ENCODE data around the gene NCBP2.

Gene NCBP2

DNA sequence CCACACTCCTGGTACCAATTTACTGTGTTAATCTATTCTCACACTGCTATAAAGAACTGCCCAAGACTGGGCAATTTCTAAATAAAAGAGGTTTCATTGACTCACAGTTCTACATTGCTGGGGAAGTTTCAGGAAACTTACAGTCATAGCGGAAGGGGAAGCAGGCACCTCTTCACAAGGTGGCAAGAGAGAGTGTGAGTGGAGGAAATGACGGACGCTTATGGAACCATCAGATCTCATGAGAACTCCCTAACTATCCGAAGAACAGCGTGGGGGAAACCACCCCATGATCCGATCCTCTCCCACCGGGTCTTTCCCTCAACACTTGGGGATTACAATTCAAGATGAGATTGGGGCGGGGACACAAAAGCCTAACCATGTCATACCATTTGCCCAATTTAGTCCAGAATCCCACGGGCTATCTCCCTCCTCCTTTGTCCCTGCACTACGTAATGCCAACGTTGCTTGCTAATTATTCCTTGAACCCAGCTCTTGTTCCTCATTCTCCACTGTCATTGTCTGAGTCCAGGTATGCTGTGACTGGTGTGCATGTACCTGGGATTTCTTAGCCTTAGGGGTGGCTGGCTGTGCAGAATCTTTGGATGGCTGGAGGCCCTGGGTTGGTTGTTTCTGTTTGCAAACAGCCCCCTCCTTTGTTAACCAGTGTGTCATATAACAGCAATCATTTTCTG is 22.9 kb upstream of the NCBP2 start:
- H3K36me3 Mint-ChIP-seq (ENCODE audit: insufficient read depth): peaks cover 2% of the 10 kb centered on the region
- H3K9me3 Mint-ChIP-seq: no peaks in the 10 kb centered on the region
- H3K27me3 Mint-ChIP-seq: no peaks in the 10 kb centered on the region
- no peak overlapping the region for H3K4me3 Mint-ChIP-seq
- H3K27ac Mint-ChIP-seq (ENCODE audit: low read depth): no peak overlapping the region
- no peak for ATAC-seq (replicated peaks; ENCODE audit: extremely low read depth, poor library complexity, severe bottlenecking)
- no peak for DNase-seq (ENCODE audit: low spot score in 2 of 2)
- H3K4me1 Mint-ChIP-seq: peaks cover 2% of the 10 kb centered on the region

DNA sequence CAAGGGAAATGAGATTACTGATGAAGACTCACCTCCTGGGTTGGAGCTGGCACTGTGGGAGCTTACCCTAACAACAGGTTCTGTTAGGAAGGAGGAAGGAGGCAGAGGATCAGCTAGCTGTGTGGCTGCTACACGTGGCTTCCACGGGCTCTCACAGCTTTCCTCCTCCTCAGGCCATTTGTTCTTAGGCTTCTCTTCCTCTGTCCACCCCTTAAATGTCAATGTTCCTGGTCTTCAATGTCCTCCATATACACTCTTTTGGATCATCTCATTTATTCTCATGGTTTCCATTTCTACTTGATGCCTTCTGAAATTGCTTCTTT is 21.3 kb upstream of the NCBP2 start:
- Mint-ChIP-seq H3K9me3 (no peaks in the 10 kb centered on the region), H3K27ac (ENCODE audit: low read depth) (no peak overlapping the region), H3K36me3 (ENCODE audit: insufficient read depth) (peaks cover 2% of the 10 kb centered on the region), H3K4me1 (no peaks in the 10 kb centered on the region), H3K4me3 (no peak overlapping the region), H3K27me3 (no peaks in the 10 kb centered on the region)
- DNase-seq (ENCODE audit: low spot score in 2 of 2): no peak
- no peak for ATAC-seq (replicated peaks; ENCODE audit: extremely low read depth, poor library complexity, severe bottlenecking)

DNA sequence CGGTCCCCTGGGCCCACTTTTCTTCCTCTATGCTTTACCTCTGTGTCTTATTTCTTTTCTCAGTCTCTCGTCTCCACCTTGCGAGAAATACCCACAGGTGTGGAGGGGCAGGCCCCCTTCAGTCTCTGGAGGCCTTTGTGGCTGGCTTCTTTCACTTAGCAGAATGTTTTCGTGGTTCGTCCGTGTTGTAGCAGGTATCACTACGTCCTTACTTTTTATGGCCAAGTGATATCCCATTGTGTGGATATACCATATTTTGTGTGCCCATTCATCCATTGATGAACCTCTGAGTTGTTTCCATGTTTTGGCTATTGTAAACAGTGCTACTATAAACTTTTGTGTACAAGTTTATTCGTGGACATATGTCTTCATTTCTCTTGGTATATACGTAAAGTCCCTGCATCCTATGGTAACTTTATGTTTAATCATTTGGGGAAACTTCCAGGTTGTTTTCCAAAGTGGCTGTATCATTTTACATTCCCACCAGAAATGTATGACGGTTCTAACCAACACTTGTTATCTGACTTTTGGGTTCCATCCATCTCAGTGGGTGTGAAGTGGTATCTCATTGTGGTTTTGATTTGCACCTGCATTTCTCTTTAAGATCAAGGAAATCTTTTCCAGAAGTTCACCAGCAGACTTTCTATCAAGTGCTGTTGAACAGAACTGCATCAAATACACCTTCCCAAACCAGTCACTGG is 20.8 kb upstream of the NCBP2 start:
- Mint-ChIP-seq H3K27ac (ENCODE audit: low read depth) (no peak overlapping the region), H3K27me3 (no peaks in the 10 kb centered on the region), H3K4me1 (no peaks in the 10 kb centered on the region), H3K4me3 (no peak overlapping the region), H3K9me3 (no peaks in the 10 kb centered on the region), H3K36me3 (ENCODE audit: insufficient read depth) (peaks cover 2% of the 10 kb centered on the region)
- DNase-seq (ENCODE audit: low spot score in 2 of 2) (no peak), ATAC-seq (replicated peaks; ENCODE audit: extremely low read depth, poor library complexity, severe bottlenecking) (no peak)

- Mint-ChIP-seq H3K27me3 (no peaks in the 10 kb centered on the region), H3K4me1 (no peaks in the 10 kb centered on the region), H3K27ac (ENCODE audit: low read depth) (no peak overlapping the region), H3K4me3 (no peak overlapping the region), H3K9me3 (no peaks in the 10 kb centered on the region), H3K36me3 (ENCODE audit: insufficient read depth) (peaks cover 2% of the 10 kb centered on the region)
- DNase-seq (ENCODE audit: low spot score in 2 of 2) (no peak), ATAC-seq (replicated peaks; ENCODE audit: extremely low read depth, poor library complexity, severe bottlenecking) (no peak)
These were observed 20.0 kb upstream of the NCBP2 start for GRCh38 chr3:196962108-196962929.

DNA sequence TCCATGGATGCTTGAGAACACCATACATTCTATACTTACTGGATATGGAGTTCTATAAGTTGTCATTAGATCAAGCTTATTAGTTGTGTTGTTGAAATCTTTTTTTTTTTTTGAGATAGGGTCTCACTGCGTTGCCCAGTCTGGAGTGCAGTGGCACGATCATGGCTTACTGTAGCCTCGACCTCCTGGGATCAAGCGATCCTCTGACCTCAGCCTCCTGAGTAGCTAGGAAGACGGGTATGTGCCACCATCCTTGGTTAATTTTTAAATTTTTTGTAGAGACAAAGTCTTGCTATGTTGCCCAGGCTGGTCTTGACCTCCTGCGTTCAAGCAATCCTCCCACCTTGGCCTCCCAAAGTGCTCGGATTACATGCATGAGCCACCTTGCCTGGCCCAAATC is 12.5 kb upstream of the NCBP2 start:
- Mint-ChIP-seq H3K4me1 (no peaks in the 10 kb centered on the region), H3K36me3 (ENCODE audit: insufficient read depth) (no peaks in the 10 kb centered on the region), H3K27me3 (no peaks in the 10 kb centered on the region), H3K27ac (ENCODE audit: low read depth) (no peak overlapping the region), H3K4me3 (no peak overlapping the region), H3K9me3 (no peaks in the 10 kb centered on the region)
- ATAC-seq (replicated peaks; ENCODE audit: extremely low read depth, poor library complexity, severe bottlenecking): no peak
- DNase-seq (ENCODE audit: low spot score in 2 of 2): no peak

DNA sequence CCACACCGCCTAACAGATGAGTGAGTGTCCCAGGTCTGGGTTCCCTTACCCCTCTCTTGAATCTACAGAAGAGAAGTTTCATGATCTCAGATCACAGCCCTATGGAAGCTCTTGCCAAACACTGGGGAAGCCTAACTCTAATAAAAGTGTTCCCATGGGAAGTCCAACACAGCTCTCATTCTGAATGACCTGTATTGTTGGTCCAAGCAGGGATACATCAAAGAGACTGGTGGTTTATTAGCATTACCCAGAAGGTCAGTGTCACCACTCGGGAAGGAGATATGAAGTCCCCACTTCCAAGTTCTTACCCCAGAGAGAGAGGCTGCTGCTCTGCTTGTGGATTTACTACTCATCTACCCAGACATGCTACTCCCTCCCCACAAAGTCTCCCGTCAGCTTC is 9.0 kb upstream of the NCBP2 start:
- no peaks in the 10 kb centered on the region for H3K4me1 Mint-ChIP-seq

DNA sequence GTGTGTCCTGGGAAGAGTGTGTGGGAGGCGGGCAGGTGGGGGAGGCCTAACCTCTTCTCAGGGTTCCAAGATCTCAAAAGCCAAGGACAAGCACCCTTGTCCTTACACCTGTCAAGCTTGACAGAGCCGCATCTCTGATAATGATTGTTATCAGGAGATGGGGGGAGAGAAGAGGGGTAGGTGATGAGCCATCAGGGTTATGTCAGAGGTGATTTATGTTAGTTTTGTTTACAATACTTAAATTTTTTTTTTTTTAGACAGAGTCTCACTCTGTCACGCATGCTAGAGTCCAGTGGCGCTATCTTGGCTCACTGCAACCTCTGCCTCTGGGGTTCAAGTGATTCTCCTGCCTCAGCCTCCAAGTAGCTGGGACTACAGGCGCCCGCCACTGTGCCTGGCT is 7.4 kb upstream of the NCBP2 start:
- Mint-ChIP-seq H3K4me3 (no peak overlapping the region), H3K4me1 (no peaks in the 10 kb centered on the region), H3K27me3 (no peaks in the 10 kb centered on the region), H3K9me3 (no peaks in the 10 kb centered on the region), H3K27ac (ENCODE audit: low read depth) (no peak overlapping the region), H3K36me3 (ENCODE audit: insufficient read depth) (peaks cover 4% of the 10 kb centered on the region)
- no peak for ATAC-seq (replicated peaks; ENCODE audit: extremely low read depth, poor library complexity, severe bottlenecking)
- DNase-seq (ENCODE audit: low spot score in 2 of 2): no peak

More for the DNA sequence above, 9.0 kb upstream of the NCBP2 start:
- Mint-ChIP-seq H3K27ac (ENCODE audit: low read depth) (no peak overlapping the region), H3K36me3 (ENCODE audit: insufficient read depth) (peaks cover 2% of the 10 kb centered on the region), H3K27me3 (no peaks in the 10 kb centered on the region), H3K9me3 (no peaks in the 10 kb centered on the region), H3K4me3 (no peak overlapping the region)
- ATAC-seq (replicated peaks; ENCODE audit: extremely low read depth, poor library complexity, severe bottlenecking) (no peak), DNase-seq (ENCODE audit: low spot score in 2 of 2) (no peak)

DNA sequence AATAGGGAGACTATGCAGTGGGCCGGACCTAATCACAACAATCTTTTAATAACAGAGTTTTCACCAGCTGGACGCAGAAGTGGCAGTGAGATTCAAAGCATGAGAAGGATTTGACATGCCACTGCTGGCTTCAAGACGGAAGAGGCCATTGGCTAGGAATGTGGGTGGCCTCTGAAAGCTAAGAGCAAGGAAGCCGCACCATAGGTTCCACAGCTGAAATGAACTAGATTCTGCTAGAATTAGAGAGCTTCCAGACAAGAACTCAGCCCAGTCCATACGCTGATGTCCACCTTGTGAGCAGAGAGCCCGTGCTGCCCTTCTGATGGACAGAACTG is 6.9 kb upstream of the NCBP2 start:
- Mint-ChIP-seq H3K27ac (ENCODE audit: low read depth) (no peak overlapping the region), H3K27me3 (no peaks in the 10 kb centered on the region), H3K9me3 (no peaks in the 10 kb centered on the region), H3K4me3 (no peak overlapping the region), H3K4me1 (no peaks in the 10 kb centered on the region), H3K36me3 (ENCODE audit: insufficient read depth) (peaks cover 4% of the 10 kb centered on the region)
- no peak for ATAC-seq (replicated peaks; ENCODE audit: extremely low read depth, poor library complexity, severe bottlenecking)
- DNase-seq (ENCODE audit: low spot score in 2 of 2): no peak

GRCh38 chr3:196948442-196949284 is 6.3 kb upstream of the NCBP2 start:
- H3K4me1 Mint-ChIP-seq: no peaks in the 10 kb centered on the region
- ATAC-seq (replicated peaks; ENCODE audit: extremely low read depth, poor library complexity, severe bottlenecking): no peak
- H3K9me3 Mint-ChIP-seq: no peaks in the 10 kb centered on the region
- H3K27ac Mint-ChIP-seq (ENCODE audit: low read depth): no peak overlapping the region
- DNase-seq (ENCODE audit: low spot score in 2 of 2): no peak
- peaks cover 5% of the 10 kb centered on the region for H3K36me3 Mint-ChIP-seq (ENCODE audit: insufficient read depth)
- H3K27me3 Mint-ChIP-seq: no peaks in the 10 kb centered on the region
- no peak overlapping the region for H3K4me3 Mint-ChIP-seq

- H3K27ac Mint-ChIP-seq (ENCODE audit: low read depth): no peak overlapping the region
- no peaks in the 10 kb centered on the region for H3K9me3 Mint-ChIP-seq
- ATAC-seq (replicated peaks; ENCODE audit: extremely low read depth, poor library complexity, severe bottlenecking): no peak
These were observed 5.6 kb upstream of the NCBP2 start for GRCh38 chr3:196947860-196948441.

GRCh38 chr3:196947136-196947859 is 5.0 kb upstream of the NCBP2 start:
- H3K36me3 Mint-ChIP-seq (ENCODE audit: insufficient read depth): peaks cover 15% of the 10 kb centered on the region
- ATAC-seq (replicated peaks; ENCODE audit: extremely low read depth, poor library complexity, severe bottlenecking) (no peak), DNase-seq (ENCODE audit: low spot score in 2 of 2) (no peak)
- no peak overlapping the region for H3K27ac Mint-ChIP-seq (ENCODE audit: low read depth)
- H3K4me1 Mint-ChIP-seq: peaks cover 11% of the 10 kb centered on the region
- no peaks in the 10 kb centered on the region for H3K9me3 Mint-ChIP-seq
- H3K27me3 Mint-ChIP-seq: no peaks in the 10 kb centered on the region
- H3K4me3 Mint-ChIP-seq: no peak overlapping the region

More at GRCh38 chr3:196947860-196948441, 5.6 kb upstream of the NCBP2 start:
- H3K27me3 Mint-ChIP-seq: no peaks in the 10 kb centered on the region
- no peak for DNase-seq (ENCODE audit: low spot score in 2 of 2)
- peaks cover 7% of the 10 kb centered on the region for H3K4me1 Mint-ChIP-seq
- H3K4me3 Mint-ChIP-seq: no peak overlapping the region
- peaks cover 11% of the 10 kb centered on the region for H3K36me3 Mint-ChIP-seq (ENCODE audit: insufficient read depth)

All from central memory CD8-positive, alpha-beta T cell (primary cell).